Right ventricle myocardium superior (tissue), 1 donor: Measurements from ENCODE around the gene ANKRD44. TPM values are rescaled to one million over a fixed set of nuclear protein-coding genes. Genes with fewer than 3 reads are reported as not detected.
"Not testable (repeated sequence)": the region's sequence is repeated elsewhere in the genome, so short reads cannot be mapped to it uniquely, and the experiment has no call there.

ENCODE experiments used
- ATAC-seq: fragments of 200-7000 bp; cut with Tn5 transposase; one replicate; pipeline ENCODE4 v1.9.1; 2020; ENCODE audit warnings: mild to moderate bottlenecking; ENCODE audit not compliant: poor library complexity
- DNase-seq: peaks from one replicate; pipeline ENCODE4 v3.0.0-alpha.2; 2020
- intact Hi-C: fragments of 100-400 bp; cut with DNase I; formaldehyde crosslinking; loops from one replicate; pipeline ENCODE4 v1.11.2; 2022
- total RNA-seq: library from RNA; stranded (reverse); fragmentation: NEBNext Ultra II Directional; extraction: Animal tissue kit (Norgen Biotek cat#: 25700); gene quantifications from one replicate; pipeline ENCODE4 v1.2.1, GENCODE V29; 2021
- donor health status: DM: no; HTN: yes; CAD: no; lungs with severe emphysema.

The ANKRD44 gene
- total RNA-seq, 1 donor from 2014 or later = 7.4 TPM

DNA sequence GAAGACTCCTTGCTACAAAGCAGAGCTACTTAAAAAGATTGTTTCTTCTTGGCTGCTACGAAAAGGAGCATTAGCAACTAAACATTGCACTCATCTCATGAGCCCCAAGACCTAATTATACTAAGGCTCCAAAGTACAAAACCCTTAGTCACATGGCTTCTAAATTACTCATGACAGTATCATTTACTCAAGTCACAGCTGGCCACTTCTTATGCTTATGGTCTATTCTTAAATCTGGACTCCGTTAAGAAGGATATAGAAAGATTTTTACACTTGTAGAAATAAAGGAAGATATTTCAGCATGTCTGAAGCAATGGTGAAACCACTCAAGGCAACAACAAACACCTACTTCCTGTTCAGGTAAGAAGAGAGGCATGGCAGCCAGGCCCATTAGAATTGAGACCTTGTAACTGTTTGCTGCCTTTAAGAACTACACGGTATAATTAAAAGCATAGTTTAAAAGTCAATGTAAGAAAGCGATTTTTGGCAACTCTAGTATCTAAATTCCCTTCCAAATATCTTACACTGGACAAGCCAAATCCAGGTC is 12.7 kb downstream of the ANKRD44 start:
- intact Hi-C loops = no loop called here
- DNase-seq (no peak), ATAC-seq (no peak)

DNA sequence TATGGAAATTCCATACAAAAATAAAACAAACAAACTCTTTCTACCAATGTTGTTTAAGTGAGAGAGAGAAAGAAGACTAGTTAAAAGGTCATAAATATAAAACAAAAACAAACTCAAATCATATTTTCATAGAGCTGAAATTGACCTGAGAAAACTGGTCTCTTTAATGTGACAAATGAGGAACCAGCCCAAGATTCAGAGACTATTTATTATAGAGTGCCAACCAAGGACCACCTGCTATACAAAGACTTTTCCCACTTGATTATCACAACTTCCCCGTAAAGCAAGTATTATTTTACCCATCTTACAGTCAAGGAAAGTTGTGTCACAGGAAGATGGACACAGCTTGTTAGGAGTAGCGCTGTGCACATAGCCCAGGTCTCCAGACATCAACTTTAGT is 13.3 kb downstream of the ANKRD44 start:
- DNase-seq (no peak), ATAC-seq (no peak)
- intact Hi-C loops = no loop called here

DNA sequence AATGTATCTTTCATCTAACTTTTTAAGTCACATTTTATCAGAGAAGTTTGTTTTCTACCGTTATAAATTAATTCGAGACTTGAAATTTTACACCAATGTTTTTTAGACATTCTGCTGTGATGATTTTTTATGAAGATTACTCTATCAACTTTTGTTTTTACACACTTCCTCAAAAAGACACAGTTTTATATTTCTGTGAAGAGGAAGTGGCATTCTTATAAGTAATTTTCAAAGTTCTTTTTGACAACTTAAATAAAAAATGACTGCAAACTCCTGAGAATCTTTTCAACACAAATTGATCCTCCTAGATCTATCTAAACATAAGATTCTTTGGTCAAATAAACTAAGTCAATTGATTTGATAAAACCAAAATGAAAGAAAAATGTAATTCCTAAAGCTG is 13.7 kb downstream of the ANKRD44 start:
- intact Hi-C loops = no loop called here
- ATAC-seq = no peak

DNA sequence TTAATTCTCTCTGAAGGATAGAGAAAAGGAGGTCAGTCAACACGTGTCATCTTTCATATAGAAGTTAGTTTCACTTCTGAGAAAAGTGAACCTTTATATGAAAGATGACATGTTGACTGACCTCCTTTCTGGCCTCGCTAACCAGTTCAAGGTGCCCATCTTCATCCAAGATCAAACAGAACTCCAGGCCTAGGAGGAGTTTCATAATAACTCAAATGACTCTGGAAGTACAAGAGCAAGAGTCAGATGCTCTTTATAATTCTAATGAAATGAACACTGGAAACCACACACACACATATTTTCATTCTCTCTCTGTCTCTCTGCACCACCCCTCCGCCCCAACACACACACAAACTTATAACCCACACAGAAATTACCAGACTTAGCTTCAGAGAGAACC is 16.3 kb downstream of the ANKRD44 start:
- intact Hi-C loops = no loop called here
- ATAC-seq (peak; percentile 25), DNase-seq (no peak)

More for the DNA sequence above, 13.7 kb downstream of the ANKRD44 start:
- no peak for DNase-seq

DNA sequence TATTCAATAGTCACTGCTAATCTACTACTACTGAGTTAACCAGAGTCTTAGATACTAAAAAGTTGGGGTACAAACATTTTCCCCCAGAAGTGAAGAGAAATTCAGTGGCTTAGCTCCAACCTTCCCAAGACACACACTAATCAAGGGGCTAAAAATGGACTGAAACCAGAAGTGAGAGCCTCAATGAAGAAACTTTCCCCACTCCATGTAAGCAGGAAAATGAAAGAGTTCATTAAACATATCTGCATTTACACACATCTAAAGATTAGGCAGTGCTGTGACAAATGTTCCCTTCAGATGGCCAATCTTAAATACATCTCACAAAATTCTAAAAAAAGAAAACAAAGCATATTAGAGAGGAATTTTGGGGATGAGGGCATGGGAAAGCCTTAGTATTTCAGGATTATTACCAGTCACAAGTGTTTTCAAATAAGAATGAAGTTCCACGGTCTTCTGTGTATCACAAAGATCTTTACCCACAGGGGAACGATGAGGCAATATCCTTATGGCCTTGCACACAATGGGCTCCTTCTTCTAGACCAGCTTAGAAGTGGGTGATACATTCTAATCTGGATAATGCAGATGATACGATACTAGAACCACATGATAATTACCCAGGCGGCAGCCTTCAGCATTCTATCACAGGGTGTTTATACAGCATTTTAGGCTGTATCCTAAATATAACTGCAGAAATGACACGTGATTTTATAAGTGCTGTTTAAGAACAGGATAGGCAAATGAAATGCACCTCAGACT is 17.1 kb downstream of the ANKRD44 start:
- intact Hi-C loops = no loop called here
- DNase-seq (no peak), ATAC-seq (peak; percentile 79)

DNA sequence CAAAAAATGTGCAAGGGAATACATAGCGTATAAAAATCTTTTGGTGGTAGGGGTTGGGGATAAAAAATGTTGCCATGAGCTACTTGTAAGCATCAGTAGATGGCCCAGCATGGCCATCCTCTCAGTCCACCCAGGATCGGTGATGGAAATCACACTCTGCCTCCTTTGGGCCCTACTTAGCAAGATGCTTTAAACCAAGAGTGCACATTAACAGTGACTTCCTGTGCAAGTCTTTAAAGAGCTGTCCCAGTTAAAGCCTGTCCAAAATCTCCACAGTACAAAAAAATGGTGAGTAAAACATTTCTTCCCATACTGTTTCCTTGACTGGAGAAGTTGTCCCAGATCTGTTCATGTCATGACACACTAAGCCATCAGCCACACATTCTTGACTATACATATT is 18.0 kb downstream of the ANKRD44 start:
- intact Hi-C loops = no loop called here
- ATAC-seq (no peak), DNase-seq (no peak)

DNA sequence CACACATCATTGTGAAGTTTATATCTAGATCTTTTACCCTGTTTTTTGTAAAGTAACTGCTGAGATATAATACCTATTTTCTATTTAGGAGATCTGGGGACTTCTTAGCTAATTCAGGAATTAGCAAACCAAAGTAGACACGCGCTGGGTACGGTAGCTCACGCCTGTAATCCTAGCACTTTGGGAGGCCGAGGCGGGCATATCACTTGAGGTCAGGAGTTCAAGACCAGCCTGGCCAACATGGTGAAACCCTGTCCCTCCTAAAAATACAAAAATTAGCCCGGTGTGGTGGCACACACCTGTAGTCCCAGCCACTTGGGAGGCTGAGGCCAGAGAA is 23.0 kb downstream of the ANKRD44 start:
- intact Hi-C loops, ATAC-seq, DNase-seq: not testable (repeated sequence)

DNA sequence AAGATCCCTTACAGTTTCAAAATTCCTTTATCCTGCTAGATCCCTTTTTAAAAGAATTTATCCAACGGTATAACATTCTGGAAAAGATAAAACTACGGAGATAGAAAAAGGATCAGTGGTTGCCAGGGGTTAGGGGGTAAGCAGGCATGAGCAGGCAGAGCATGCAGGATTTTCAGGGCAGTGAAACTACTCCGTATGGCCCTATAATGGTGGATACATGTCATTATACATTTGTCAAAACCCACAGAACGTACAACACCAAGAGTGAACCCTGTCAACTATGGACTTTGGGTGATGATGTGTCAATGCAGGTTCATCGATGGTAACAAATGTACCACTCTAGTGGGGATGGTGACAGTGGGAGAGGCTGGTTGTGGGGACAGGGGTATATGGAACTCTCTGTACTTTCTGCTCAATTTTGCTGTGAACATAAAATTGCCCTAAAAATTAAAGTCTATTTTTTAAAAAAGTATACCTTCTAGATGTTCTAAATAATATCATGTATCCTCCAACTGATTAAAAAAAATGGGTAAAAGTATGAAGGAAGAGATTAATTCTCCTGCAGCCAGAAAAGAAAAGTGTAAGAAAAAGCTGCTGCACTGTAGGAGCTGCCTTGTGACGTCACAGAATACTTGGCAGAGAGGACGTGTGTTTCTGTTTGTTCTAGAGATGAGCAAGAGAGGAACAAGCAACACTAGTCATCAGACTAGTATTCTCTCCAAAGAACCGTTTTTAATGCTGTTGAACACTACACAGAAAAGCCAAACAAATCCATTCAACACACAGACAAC is 23.6 kb downstream of the ANKRD44 start:
- DNase-seq (no peak), ATAC-seq (peak; percentile 87)
- intact Hi-C loops = no loop called here

DNA sequence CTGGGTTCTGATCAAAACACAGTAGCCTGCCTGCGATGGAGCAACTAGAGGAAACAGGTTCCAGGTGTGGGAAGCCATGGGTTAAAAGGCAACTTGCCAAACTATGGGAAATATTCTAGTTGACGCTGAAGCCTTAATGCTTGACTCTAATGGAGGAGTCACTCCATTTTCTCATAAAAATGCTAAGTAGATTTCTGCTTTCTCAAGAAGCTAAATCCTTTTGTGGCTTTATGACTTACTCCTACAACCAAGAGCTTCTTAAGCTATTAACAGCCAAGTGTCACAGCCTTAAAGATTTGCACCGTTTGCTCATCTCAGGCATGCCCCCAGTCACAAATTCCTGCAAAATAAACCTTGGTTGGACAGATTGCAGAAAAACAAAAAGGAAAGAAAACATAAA is 25.2 kb downstream of the ANKRD44 start:
- intact Hi-C loops = no loop called here
- DNase-seq (no peak), ATAC-seq (no peak)

DNA sequence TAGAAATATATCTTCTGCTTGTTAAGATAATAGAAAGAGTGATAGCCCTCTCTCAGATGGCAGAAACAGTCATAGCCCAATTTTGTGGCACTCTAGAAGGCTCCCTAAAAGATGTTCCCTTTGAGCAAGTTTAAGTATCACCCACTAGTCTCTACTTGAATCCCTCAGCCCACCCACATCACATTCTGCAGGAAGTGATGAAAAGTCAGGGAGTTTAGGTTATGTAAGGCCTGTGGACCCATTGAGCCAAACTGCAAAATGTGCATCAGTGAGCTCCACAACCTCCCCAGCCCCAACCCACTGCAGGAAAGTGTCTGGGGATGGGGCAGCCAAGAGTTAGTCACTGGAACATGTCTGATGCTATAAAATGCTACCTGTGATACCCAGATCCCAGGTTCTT is 25.6 kb downstream of the ANKRD44 start:
- ATAC-seq (no peak), DNase-seq (no peak)
- intact Hi-C loops = no loop called here

DNA sequence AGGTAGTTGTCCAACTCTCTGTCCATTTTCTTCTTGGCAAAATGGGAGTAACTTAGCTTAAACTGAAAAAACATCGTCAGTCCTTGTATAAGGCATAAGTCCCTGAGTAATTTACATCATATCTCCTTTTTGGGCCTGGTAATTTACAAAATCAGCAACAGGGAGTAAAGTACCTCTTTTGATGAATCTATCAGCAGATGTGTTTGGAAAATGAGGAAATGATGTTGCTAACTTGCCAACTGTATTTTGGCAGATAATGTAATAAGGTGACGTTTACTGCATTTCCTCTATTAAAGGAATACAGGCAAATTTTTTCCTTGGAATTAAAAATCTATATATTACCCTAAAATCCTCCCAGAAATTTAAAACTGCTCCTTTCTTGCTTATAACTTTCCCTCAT is 29.2 kb downstream of the ANKRD44 start:
- no peak for ATAC-seq
- no peak for DNase-seq
- intact Hi-C loops = no loop called here

DNA sequence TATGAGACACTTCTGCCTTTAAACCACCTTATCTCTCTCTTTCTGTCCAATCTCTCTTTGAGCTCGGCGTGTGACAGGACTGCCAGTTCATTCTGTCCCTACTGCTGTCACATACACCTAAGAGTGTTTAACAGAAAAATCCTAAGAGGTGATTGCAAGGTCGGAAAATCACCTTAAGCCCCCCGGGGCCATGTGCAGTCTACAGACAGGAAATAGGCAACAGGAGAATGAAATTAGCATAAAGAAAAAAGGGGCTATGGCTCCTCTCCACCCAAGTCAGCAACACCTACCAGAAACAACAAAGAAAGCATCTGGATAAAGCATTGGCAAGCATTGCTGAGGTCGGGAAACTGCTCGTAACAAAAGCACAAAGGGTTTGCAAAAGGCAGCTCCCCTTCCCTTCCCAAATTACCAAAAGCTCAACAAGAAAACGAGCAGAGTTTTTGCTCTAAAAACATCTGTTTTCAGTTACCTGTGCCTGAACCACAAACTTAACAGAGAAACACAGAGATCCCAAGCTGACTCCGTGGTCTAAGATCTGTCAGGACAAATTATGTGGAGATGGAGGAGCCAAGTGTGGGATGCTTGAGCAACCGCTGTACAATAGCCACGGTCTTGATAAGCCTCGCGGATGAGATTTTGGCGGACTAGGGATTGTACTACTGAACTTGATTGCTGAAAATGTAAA is 30.4 kb downstream of the ANKRD44 start:
- intact Hi-C loops = no loop called here
- ATAC-seq = peak; percentile 64

DNA sequence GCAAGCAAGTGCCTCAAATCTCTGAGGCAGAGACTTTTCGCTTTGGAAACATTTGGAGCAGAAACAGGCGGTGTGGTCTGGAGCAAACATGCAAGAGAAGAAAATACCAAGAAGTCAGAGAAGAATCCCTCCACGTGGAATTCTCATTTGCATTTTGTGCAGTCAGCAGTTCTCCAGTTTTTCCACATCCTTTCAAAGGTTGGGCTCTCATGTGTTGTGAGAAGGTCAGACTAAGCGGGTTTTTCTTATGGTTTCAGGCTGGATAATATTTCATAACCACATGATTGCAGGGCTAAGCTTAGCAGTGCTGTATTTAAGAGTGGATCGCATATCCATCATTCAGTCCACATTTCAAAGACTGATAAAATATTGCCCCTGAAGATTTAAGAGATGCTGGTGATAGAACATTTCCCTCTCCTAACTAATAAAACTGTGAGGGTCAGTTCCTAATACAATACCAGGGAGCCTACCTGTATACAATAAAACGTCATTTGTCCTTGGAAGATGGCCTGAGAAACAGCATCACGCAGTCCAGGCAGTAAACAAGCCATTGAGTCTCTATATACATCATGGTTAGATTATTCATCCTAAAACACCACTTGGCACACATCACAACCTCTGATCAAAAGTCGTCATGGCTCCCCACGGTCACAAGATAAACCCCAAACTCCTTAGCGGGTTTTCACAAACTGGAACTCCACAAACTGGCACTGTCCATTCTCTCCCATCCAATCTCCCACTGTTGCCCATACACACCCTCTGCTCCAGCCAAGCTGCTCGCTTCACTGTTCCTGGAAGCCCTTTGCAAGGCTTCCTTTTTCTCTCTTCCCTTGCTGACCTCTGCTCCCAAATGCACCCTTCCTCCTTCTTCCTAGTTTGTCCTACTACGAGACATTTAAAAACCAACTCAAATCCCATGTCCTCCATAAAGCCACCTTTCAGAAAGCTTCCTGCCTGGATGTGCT is 31.5 kb downstream of the ANKRD44 start:
- ATAC-seq = peak; percentile 36
- intact Hi-C loops = no loop called here
- DNase-seq = no peak

More for the DNA sequence above, 30.4 kb downstream of the ANKRD44 start:
- no peak for DNase-seq

DNA sequence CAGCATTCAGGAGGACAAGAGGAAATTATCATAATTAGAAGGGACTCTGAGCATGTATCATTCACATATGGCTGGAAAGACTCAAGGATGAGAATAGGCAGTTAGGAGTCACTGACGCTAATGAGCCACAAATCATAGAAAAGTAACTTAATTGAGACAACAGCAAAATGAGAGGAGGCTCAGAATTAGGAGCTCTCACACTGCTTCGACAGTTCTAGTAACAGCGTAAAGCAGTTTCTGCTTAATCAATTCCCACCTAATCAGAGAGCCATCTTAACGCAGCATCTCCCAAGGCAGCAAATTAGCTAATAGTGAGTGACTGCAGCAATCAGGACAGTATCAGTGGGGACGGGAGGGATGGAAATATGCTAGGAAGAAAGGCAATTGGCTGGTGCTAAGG is 32.8 kb downstream of the ANKRD44 start:
- ATAC-seq (no peak), DNase-seq (no peak)
- intact Hi-C loops = no loop called here

DNA sequence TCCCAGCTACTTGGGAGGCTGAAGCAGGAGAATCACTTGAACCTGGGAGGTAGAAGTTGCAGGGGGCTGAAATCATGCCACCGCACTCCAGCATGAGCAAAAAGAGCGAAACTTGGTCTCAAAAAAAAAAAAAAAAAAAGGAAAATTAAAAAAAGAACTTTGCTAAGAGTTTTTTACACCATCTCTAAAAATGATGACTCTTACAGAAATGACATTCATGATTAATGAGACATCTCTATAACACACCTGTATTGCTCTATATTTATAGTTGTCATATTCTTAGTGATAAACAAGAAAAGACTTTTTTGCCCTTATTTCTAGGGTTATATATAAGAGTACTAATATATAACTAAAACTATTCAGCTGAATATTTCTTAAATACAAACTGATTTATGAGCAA is 34.4 kb downstream of the ANKRD44 start:
- DNase-seq (no peak), ATAC-seq (no peak)
- intact Hi-C loops = no loop called here

DNA sequence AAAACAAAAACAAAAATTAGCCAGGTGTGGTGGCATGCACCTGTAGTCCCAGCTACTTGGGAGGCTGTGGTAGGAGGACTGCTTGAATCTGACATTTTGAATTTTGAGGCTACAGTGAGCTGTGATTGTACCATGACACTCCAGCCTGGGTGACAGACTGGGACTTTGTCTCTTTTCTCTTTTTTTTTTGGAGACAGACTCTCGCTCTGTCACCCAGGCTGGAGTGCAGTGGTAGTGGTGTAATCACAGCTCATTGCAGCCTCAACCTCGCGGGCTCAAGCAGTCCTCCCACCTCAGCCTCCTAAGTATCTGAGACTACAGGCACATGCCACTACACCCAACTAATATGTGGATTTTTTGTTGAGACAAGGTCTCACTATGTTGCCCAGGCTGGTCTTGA is 35.6 kb downstream of the ANKRD44 start:
- intact Hi-C loops = no loop called here
- no peak for ATAC-seq
- DNase-seq = no peak

DNA sequence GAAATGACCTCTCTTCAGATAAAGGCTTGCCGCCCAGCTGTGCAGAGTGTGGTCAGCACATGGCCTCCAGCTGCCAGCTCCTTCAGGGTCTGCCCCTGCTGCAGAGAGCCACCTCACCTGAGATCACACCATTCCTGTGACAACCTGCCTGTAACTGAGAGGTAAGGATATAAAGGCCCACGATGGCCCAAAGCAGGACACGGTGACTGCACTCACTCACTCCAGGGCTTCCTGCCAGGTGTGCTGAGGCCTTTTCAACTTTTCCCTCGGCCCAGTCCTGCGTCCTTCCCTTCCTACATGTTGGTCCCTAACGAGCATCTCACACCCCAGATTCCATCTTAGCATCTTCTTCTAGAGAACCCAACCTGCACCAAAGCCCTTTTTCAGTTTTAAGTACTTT is 36.2 kb downstream of the ANKRD44 start:
- intact Hi-C loops = no loop called here
- no peak for DNase-seq
- ATAC-seq = no peak

DNA sequence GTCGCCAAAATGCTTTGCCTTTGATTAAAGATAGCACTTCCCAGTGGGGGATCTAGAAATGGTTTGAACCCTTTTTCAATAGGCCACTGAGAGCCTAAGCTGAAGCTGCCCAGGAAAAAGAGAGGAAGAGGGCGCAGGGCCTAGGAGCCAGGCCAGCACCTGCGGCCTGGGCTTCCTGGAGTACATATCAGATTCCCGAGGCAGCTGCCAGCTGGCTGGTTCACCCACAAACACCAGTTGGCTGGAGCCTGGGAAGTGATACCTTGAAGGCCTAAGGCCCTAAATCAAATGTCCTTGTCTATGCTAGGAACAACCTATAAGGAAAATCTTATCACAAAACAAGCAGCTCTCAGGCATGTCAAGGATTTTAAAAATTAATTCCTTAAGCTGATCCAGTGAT is 37.1 kb downstream of the ANKRD44 start:
- peak; percentile 60 for DNase-seq
- intact Hi-C loops = no loop called here
- peak; percentile 74 for ATAC-seq
